DMS53 treated with DMSO at 0.1 percent for 48 hours (cell line): ENCODE data around the gene ZNF354C.

ENCODE experiments used
- DNase-seq: peaks from one replicate; lab custom pipeline; 2025; ENCODE audit not compliant: unreplicated experiment; lab: John Stamatoyannopoulos, UW

The ZNF354C gene

DNA sequence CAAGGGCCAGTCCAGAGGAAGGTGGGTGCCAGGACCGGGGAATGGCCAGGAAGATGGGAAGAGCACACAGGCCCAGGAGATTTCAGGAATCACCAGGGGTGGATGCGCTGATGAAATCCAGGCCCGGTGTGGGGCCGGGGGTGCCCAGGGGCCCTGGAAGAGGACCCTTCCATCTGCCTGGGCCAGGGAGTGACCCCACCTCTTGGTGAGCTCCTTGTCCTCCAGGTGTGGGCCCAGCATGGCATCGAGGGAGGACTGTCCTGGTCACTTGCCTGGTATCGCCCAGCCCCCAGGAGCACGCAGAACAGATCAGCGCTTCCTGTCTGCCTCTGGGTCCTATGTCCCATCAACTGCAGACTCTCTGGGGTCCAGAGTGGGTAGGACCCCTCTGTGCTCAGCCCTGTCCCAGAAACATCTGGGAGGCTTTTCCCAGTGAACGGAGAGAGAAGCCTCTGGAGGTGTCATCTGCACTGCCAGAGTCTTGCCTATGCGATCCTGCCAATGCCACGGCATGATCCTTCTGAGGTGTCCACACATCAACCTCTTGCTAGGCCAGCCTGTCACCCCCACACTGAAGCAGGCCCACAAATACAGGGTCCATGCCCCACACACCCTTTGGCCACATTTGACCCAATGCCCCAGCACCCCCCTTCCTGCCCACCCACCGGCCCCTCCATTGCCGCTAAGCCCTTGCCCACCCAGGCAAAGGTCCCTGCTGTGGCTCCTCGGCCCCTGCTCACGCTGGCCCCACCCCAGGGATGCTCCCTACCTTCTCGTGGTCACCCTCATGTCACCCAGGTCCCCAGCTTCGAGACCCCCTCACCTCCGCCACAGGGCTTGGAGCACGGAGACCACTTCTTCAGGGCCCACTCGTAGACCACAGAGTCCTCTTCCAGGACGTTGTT is 67.2 kb downstream of the ZNF354C start:
- no peak for DNase-seq

DNA sequence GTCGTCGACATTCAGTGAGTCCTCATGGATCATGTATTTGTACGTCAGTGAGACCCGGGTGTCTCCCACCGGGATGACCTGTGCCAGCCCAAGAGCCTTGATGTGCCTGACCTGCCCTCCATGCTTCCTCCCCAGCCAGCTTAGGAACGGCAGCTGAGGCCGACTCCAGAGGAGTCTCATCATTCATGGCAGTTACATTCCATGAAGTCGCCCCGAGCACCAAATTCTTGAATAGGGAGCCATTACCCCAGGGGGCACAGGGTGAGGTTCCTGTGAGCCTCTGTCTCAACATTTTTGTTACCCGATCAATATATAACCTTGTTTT is 67.8 kb downstream of the ZNF354C start:
- no peak for DNase-seq

DNA sequence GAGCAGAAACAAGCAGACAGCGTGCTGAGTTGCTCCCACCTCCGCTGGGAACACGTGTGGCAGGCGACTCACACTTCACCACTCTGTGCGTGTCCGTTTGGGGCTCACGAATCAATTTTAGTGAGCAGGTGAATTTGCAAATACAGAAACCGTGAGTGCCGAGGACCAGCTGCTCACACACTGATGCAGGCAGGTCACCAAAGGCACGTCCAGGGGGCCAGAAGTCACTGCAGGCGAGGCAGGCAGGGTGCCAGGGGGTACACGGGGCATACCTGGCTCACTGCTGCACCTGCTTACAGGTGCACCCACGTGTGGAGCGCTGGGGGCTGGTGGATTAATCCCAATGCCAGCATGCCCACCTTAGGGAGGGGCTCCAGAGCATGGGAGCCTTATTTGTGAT is 68.8 kb downstream of the ZNF354C start:
- DNase-seq: no peak

DNA sequence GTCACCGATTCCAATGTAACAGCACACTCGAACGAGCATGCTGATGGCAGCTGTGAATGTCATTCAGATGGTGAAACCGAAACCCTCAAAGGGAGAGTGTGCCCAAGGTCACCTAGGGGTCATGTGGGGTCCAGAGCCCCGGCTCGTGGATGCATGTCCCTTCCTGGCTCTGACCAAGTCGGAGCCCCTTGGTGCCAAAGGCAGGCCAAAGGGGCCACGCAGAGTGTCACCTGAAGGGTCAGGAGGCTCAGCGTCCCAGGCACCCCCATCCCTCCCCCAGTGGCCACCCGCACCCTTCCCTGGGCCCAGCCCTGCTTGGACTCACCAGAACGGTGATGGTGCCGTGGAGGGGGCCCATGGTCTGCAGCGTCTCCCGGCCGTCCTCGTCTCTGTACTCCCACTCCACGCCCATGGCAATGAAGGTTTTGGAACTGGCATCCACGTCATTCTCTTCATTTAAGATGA is 69.5 kb downstream of the ZNF354C start:
- DNase-seq: no peak

DNA sequence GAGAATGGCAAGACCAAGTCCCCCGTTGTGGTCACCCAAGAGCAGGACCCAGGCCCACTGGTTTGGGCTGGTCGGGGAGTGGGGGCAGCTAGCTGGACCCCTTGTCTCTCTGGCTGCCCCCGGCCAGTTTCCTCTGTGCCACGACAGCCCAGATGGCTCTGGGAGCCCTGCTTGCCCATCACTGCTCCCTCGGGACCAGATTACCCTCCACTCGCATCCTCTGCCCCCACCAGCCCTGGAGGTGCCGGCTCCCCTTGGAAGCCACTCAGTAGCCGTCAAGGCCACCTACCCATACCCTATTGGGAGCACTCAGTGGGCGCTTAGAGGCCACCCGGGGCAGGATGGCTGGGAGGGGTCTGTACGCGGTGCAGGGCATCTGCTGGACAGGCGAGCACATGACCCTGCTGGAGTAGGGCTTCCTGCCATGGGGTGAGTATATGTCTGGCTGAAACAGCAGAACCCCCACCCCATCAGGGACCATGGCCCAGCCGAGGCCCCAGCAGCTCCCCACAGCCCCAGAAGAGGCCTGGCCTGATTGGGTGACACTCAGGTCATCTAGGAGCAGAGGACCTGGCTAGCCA is 70.0 kb downstream of the ZNF354C start:
- DNase-seq: no peak

DNA sequence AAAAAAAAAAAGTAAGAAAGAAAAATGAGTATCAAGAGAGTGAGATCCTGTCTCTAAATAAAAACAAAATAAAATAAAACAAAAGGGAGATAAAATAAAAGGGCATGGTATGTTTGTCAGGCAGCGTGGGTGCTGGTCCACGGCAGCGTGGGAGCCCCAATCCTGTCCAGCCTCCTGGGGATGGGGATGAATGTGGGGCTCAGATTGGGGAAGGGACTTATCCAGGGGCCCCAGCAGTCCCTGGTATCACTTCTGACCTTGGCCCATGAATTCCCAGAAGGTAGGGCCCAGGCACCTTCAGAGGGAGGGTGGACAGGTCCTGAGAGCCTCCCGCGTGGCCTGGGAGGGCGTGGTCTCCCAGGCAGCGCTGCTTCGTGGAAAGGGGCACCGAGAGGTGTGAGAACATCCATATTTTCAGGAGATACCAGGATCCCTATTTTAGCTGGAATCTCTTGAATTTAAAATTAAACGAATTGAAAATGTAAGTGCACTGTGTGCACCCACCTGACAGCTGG is 71.2 kb downstream of the ZNF354C start:
- DNase-seq: no peak

DNA sequence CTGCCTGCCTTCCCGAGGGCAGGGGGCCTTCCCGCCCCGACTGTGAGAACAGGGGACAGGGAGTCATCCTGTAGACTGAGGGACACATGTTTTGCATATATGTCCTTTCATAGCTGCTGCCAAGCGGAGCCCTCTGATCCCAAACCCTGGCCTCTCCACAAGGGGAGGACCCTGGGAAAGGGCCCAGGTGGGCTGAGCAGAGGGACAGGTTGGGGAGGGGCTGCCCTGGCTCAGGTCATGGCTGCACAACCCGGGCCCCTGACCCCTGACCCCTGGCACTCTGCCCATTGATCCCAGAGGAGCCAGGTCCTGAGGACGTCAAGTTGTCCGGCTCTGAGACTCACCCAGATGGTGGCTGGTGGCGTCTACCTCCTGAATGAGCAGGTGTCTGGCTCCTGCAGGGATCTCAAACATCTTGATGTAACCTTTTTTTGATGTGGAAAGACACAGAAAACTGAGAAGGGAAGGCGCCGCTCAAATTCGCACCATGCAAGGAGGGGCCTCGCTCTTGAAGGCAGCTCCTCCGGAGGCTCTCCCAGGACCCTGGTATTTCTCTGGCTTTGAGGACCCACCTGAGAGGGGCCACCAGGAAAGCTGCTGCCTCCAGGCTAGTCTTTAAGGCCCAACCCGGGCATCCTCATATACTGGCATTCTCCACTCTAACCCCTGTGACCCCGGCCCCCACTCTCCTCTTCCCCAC is 71.9 kb downstream of the ZNF354C start:
- DNase-seq: no peak

DNA sequence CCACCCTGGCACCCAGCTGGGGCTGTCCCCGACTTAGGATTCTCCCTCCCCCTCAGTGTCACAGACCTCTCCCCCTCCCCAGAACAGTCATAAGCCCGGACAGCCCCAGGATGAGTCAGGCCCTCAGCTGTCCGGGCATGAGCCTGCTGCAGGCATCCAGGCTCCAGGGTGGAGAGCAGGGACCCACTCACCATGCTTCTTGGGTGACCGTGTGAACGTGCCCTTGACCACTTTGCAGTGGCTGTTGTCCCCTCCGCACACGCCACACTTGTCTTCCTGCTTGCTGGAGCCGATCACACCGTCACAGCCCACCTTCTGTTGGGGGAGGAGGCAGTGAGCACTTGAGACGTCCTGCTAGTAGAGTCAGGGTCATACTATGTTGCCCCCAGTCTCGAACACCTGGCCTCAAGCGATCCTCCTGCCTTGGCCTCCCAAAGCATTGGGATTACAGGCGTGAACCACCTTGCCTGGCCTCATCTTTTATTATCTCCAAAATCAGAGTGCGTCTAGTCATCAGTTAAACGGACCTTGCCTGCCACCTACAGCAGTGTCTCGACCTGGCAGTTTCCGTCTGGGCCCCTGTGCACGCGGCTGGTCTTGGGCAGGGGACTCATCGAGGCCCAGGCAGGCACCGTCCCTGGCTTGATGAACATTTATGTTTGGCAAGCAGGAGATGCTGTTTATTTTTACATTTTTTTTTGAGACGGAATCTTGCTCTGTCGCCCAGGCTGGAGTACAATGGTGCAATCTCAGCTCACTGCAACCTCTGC is 72.6 kb downstream of the ZNF354C start:
- no peak for DNase-seq
